Measurements from ENCODE around the gene MICU1. TPM values are rescaled to one million over a fixed set of nuclear protein-coding genes. Genes with fewer than 3 reads are reported as not detected.

Gene MICU1
- total RNA-seq, 1 experiment from 2014 or later, result 46.9 TPM

GRCh38 chr10:72423426-72423825 lies 202.5 kb downstream of the MICU1 start:
- Histone ChIP-seq H3K27ac (ENCODE audit: low read length) (no peak overlapping the region), H3K4me1 (ENCODE audit: control insufficient read depth, insufficient read depth, low read length) (no peaks in the 10 kb centered on the region), H3K9me3 (ENCODE audit: control insufficient read depth, insufficient read depth, low read depth, low read length) (no peaks in the 10 kb centered on the region), H3K4me3 (ENCODE audit: low read depth in 2 of 2, low read length in 2 of 2) (no peak overlapping the region), H3K27me3 (ENCODE audit: control insufficient read depth, insufficient read depth, low read length) (no peaks in the 10 kb centered on the region), H3K36me3 (ENCODE audit: control insufficient read depth, insufficient read depth, low read length) (no peaks in the 10 kb centered on the region)
- intact Hi-C loops (cut with micrococcal nuclease; ENCODE audit: unreplicated experiment), result no loop called here
- DNase-seq (ENCODE audit: low read depth, low spot score) (no peak), ATAC-seq (no peak)
- no TSS peak for BruUV-seq (replicated peaks)
- ChIA-PET CTCF (interaction anchor here (0.6 kb wide), 1 partner anchor 363 kb away, joined by 5 read pairs; no protein-coding TSS in a partner anchor), POLR2A (interaction anchor here (0.6 kb wide), 1 partner anchor 270 kb away, joined by 3 read pairs; no protein-coding TSS in a partner anchor)
- in situ Hi-C loops (cut with HindIII; ENCODE audit: low pct_unique_long_range_greater_than_20kb, low sequenced_read_pairs), result no loop called here
- TF ChIP-seq POLR2AphosphoS5 (IDR thresholded peaks at IDR 0.05; ENCODE audit: low read depth, low read length) (no peak), CTCF (IDR thresholded peaks at IDR 0.05) (no peak), TCF7L2 (IDR thresholded peaks at IDR 0.05; ENCODE audit: low read depth, low read length) (no peak), REST (IDR thresholded peaks at IDR 0.05; ENCODE audit: insufficient read depth in 1 of 2, low read depth in 2 of 2, low read length in 1 of 2) (no peak), SIN3A (IDR thresholded peaks at IDR 0.05; ENCODE audit: borderline replicate concordance, insufficient read depth, low read depth, low read length) (no peak)

GRCh38 chr10:72421885-72422540 lies 203.9 kb downstream of the MICU1 start:
- Histone ChIP-seq H3K27me3 (ENCODE audit: control insufficient read depth, insufficient read depth, low read length) (no peaks in the 10 kb centered on the region), H3K36me3 (ENCODE audit: control insufficient read depth, insufficient read depth, low read length) (no peaks in the 10 kb centered on the region), H3K9me3 (ENCODE audit: control insufficient read depth, insufficient read depth, low read depth, low read length) (no peaks in the 10 kb centered on the region), H3K4me1 (ENCODE audit: control insufficient read depth, insufficient read depth, low read length) (no peaks in the 10 kb centered on the region), H3K4me3 (ENCODE audit: low read depth in 2 of 2, low read length in 2 of 2) (no peak overlapping the region), H3K27ac (ENCODE audit: low read length) (no peak overlapping the region)
- TF ChIP-seq CTCF (IDR thresholded peaks at IDR 0.05) (no peak), POLR2AphosphoS5 (IDR thresholded peaks at IDR 0.05; ENCODE audit: low read depth, low read length) (no peak), REST (IDR thresholded peaks at IDR 0.05; ENCODE audit: insufficient read depth in 1 of 2, low read depth in 2 of 2, low read length in 1 of 2) (no peak), TCF7L2 (IDR thresholded peaks at IDR 0.05; ENCODE audit: low read depth, low read length) (no peak), SIN3A (IDR thresholded peaks at IDR 0.05; ENCODE audit: borderline replicate concordance, insufficient read depth, low read depth, low read length) (no peak)
- no TSS peak for BruUV-seq (replicated peaks)
- DNase-seq (ENCODE audit: low read depth, low spot score), result no peak
- ChIA-PET CTCF (interaction anchor here (0.6 to 0.7 kb wide), 2 partner anchors 455 to 608 kb away, joined by 3 read pairs; no protein-coding TSS in a partner anchor), POLR2A (no interaction called here)
- ATAC-seq, result no peak
- in situ Hi-C loops (cut with HindIII; ENCODE audit: low pct_unique_long_range_greater_than_20kb, low sequenced_read_pairs), result no loop called here
- intact Hi-C loops (cut with micrococcal nuclease; ENCODE audit: unreplicated experiment), result no loop called here
